Measurements from ENCODE around the gene HMGB3. TPM values are rescaled to one million over a fixed set of nuclear protein-coding genes. Genes with fewer than 3 reads are reported as not detected.

The HMGB3 gene
- total RNA-seq, 1 experiment from 2014 or later: 395 TPM

DNA sequence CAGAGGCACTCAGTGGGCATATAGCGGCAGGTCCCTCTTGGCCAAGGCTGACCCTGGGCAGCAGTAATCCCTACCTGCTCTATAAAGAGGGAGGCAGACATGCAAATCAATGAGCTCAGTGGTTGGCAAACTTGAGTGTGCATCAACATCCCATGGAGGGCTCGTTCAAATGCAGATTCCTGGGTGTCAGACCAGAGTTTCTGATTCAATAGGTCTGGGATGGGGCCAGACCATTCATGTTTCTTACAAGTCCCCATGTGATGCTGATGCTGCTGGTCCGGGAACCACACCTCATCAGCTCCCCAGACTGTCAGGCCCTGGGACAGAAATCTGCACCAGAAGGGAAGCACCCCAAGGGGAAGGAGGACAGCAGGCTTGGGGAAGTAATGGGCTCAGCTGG is 38.9 kb upstream of the HMGB3 start:
- TF ChIP-seq, protein P1, sequence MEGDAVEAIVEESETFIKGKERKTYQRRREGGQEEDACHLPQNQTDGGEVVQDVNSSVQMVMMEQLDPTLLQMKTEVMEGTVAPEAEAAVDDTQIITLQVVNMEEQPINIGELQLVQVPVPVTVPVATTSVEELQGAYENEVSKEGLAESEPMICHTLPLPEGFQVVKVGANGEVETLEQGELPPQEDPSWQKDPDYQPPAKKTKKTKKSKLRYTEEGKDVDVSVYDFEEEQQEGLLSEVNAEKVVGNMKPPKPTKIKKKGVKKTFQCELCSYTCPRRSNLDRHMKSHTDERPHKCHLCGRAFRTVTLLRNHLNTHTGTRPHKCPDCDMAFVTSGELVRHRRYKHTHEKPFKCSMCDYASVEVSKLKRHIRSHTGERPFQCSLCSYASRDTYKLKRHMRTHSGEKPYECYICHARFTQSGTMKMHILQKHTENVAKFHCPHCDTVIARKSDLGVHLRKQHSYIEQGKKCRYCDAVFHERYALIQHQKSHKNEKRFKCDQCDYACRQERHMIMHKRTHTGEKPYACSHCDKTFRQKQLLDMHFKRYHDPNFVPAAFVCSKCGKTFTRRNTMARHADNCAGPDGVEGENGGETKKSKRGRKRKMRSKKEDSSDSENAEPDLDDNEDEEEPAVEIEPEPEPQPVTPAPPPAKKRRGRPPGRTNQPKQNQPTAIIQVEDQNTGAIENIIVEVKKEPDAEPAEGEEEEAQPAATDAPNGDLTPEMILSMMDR (IDR thresholded peaks at IDR 0.05): no peak
- TF ChIP-seq FOXP1 (CRISPR knock-in tag; IDR thresholded peaks at IDR 0.05; ENCODE audit: borderline replicate concordance) (no peak), HMGA2 (CRISPR knock-in tag; IDR thresholded peaks at IDR 0.05) (no peak)
- TF ChIP-seq, protein P2, sequence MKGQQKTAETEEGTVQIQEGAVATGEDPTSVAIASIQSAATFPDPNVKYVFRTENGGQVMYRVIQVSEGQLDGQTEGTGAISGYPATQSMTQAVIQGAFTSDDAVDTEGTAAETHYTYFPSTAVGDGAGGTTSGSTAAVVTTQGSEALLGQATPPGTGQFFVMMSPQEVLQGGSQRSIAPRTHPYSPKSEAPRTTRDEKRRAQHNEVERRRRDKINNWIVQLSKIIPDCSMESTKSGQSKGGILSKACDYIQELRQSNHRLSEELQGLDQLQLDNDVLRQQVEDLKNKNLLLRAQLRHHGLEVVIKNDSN (CRISPR knock-in tag; IDR thresholded peaks at IDR 0.05): no peak
- peak; percentile 67 for ATAC-seq
- H3K27me3 Mint-ChIP-seq (ENCODE audit: low read depth): no peaks in the 10 kb centered on the region
- ChIA-PET POLR2A (no interaction called here), CTCF (no interaction called here)
- no peak overlapping the region for H3K27ac Mint-ChIP-seq
- no peak overlapping the region for H3K4me3 Mint-ChIP-seq
- H3K36me3 Mint-ChIP-seq: no peaks in the 10 kb centered on the region
- H3K4me1 Mint-ChIP-seq: peaks cover 28% of the 10 kb centered on the region
- no peaks in the 10 kb centered on the region for H3K9me3 Mint-ChIP-seq
- DNase-seq (ENCODE audit: low spot score): no peak

DNA sequence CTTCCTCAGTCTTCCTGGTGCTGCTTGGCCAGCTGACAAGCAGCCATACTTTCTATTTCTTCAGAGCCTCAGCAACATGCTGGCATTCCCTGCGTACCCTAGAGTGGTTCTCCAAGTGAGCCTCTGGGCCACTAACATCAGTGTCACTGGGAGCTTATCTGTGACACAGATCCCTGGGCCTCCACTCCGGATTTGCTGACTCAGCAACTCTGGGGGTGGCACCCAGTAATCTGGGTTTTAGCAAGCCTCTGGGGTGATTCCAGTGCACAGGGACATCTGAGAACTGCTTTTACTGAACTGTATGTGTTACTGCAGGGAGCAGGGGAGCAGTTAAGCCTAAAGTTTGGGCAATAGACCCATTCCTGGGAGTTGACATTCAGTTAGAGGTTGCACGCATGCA is 28.2 kb upstream of the HMGB3 start:
- no peak for DNase-seq (ENCODE audit: low spot score)
- Mint-ChIP-seq H3K9me3 (peaks cover 4% of the 10 kb centered on the region), H3K36me3 (no peaks in the 10 kb centered on the region), H3K27me3 (ENCODE audit: low read depth) (peaks cover 5% of the 10 kb centered on the region; the same call in 1 of the 2 replicates), H3K4me3 (no peak overlapping the region), H3K4me1 (peaks cover 7% of the 10 kb centered on the region), H3K27ac (no peak overlapping the region)
- POLR2A ChIA-PET: no interaction called here
- TF ChIP-seq, protein P3, sequence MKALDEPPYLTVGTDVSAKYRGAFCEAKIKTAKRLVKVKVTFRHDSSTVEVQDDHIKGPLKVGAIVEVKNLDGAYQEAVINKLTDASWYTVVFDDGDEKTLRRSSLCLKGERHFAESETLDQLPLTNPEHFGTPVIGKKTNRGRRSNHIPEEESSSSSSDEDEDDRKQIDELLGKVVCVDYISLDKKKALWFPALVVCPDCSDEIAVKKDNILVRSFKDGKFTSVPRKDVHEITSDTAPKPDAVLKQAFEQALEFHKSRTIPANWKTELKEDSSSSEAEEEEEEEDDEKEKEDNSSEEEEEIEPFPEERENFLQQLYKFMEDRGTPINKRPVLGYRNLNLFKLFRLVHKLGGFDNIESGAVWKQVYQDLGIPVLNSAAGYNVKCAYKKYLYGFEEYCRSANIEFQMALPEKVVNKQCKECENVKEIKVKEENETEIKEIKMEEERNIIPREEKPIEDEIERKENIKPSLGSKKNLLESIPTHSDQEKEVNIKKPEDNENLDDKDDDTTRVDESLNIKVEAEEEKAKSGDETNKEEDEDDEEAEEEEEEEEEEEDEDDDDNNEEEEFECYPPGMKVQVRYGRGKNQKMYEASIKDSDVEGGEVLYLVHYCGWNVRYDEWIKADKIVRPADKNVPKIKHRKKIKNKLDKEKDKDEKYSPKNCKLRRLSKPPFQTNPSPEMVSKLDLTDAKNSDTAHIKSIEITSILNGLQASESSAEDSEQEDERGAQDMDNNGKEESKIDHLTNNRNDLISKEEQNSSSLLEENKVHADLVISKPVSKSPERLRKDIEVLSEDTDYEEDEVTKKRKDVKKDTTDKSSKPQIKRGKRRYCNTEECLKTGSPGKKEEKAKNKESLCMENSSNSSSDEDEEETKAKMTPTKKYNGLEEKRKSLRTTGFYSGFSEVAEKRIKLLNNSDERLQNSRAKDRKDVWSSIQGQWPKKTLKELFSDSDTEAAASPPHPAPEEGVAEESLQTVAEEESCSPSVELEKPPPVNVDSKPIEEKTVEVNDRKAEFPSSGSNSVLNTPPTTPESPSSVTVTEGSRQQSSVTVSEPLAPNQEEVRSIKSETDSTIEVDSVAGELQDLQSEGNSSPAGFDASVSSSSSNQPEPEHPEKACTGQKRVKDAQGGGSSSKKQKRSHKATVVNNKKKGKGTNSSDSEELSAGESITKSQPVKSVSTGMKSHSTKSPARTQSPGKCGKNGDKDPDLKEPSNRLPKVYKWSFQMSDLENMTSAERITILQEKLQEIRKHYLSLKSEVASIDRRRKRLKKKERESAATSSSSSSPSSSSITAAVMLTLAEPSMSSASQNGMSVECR (CRISPR knock-in tag; IDR thresholded peaks at IDR 0.05; ENCODE audit: borderline replicate concordance): no peak
- TF ChIP-seq, protein P4, sequence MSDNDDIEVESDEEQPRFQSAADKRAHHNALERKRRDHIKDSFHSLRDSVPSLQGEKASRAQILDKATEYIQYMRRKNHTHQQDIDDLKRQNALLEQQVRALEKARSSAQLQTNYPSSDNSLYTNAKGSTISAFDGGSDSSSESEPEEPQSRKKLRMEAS (CRISPR knock-in tag; IDR thresholded peaks at IDR 0.05): no peak
- no peak for TF ChIP-seq GRHL2 (CRISPR knock-in tag; IDR thresholded peaks at IDR 0.05; ENCODE audit: insufficient replicate concordance, severe bottlenecking)
- TF ChIP-seq RELA (CRISPR knock-in tag; IDR thresholded peaks at IDR 0.05; ENCODE audit: borderline replicate concordance): no peak
- TF ChIP-seq, protein P5, sequence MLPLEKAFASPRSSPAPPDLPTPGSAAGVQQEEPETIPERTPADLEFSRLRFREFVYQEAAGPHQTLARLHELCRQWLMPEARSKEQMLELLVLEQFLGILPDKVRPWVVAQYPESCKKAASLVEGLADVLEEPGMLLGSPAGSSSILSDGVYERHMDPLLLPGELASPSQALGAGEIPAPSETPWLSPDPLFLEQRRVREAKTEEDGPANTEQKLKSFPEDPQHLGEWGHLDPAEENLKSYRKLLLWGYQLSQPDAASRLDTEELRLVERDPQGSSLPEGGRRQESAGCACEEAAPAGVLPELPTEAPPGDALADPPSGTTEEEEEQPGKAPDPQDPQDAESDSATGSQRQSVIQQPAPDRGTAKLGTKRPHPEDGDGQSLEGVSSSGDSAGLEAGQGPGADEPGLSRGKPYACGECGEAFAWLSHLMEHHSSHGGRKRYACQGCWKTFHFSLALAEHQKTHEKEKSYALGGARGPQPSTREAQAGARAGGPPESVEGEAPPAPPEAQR (CRISPR knock-in tag; IDR thresholded peaks at IDR 0.05): no peak
- TF ChIP-seq, protein P6, sequence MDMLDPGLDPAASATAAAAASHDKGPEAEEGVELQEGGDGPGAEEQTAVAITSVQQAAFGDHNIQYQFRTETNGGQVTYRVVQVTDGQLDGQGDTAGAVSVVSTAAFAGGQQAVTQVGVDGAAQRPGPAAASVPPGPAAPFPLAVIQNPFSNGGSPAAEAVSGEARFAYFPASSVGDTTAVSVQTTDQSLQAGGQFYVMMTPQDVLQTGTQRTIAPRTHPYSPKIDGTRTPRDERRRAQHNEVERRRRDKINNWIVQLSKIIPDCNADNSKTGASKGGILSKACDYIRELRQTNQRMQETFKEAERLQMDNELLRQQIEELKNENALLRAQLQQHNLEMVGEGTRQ (CRISPR knock-in tag; IDR thresholded peaks at IDR 0.05): no peak
- no peak for TF ChIP-seq JAZF1 (CRISPR knock-in tag; IDR thresholded peaks at IDR 0.05)
- TF ChIP-seq NFE2L1 (CRISPR knock-in tag; IDR thresholded peaks at IDR 0.05): no peak
- TF ChIP-seq, protein P7, sequence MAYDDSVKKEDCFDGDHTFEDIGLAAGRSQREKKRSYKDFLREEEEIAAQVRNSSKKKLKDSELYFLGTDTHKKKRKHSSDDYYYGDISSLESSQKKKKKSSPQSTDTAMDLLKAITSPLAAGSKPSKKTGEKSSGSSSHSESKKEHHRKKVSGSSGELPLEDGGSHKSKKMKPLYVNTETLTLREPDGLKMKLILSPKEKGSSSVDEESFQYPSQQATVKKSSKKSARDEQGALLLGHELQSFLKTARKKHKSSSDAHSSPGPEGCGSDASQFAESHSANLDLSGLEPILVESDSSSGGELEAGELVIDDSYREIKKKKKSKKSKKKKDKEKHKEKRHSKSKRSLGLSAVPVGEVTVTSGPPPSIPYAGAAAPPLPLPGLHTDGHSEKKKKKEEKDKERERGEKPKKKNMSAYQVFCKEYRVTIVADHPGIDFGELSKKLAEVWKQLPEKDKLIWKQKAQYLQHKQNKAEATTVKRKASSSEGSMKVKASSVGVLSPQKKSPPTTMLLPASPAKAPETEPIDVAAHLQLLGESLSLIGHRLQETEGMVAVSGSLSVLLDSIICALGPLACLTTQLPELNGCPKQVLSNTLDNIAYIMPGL (CRISPR knock-in tag; IDR thresholded peaks at IDR 0.05): no peak
- TF ChIP-seq TCF7 (CRISPR knock-in tag; IDR thresholded peaks at IDR 0.05; ENCODE audit: low read depth): no peak
- TF ChIP-seq, protein P8, sequence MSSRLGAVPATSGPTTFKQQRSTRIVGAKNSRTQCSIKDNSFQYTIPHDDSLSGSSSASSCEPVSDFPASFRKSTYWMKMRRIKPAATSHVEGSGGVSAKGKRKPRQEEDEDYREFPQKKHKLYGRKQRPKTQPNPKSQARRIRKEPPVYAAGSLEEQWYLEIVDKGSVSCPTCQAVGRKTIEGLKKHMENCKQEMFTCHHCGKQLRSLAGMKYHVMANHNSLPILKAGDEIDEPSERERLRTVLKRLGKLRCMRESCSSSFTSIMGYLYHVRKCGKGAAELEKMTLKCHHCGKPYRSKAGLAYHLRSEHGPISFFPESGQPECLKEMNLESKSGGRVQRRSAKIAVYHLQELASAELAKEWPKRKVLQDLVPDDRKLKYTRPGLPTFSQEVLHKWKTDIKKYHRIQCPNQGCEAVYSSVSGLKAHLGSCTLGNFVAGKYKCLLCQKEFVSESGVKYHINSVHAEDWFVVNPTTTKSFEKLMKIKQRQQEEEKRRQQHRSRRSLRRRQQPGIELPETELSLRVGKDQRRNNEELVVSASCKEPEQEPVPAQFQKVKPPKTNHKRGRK (CRISPR knock-in tag; IDR thresholded peaks at IDR 0.05; ENCODE audit: borderline replicate concordance): no peak
- TF ChIP-seq, protein P9, sequence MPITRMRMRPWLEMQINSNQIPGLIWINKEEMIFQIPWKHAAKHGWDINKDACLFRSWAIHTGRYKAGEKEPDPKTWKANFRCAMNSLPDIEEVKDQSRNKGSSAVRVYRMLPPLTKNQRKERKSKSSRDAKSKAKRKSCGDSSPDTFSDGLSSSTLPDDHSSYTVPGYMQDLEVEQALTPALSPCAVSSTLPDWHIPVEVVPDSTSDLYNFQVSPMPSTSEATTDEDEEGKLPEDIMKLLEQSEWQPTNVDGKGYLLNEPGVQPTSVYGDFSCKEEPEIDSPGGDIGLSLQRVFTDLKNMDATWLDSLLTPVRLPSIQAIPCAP (CRISPR knock-in tag; IDR thresholded peaks at IDR 0.05): no peak
- no peak for TF ChIP-seq CREB1 (CRISPR knock-in tag; IDR thresholded peaks at IDR 0.05)
- TF ChIP-seq, protein P10, sequence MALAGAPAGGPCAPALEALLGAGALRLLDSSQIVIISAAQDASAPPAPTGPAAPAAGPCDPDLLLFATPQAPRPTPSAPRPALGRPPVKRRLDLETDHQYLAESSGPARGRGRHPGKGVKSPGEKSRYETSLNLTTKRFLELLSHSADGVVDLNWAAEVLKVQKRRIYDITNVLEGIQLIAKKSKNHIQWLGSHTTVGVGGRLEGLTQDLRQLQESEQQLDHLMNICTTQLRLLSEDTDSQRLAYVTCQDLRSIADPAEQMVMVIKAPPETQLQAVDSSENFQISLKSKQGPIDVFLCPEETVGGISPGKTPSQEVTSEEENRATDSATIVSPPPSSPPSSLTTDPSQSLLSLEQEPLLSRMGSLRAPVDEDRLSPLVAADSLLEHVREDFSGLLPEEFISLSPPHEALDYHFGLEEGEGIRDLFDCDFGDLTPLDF (CRISPR knock-in tag; IDR thresholded peaks at IDR 0.05): no peak
- TF ChIP-seq GABPB1 (CRISPR knock-in tag; IDR thresholded peaks at IDR 0.05): no peak
- CTCF ChIA-PET: no interaction called here
- no peak for ATAC-seq

Data from WTC11 (cell line).